HCT116 (cell line): Measurements from ENCODE around the gene GPC5. TPM values are rescaled to one million over a fixed set of nuclear protein-coding genes. Genes with fewer than 3 reads are reported as not detected.

Experiments used
- ATAC-seq: fragments of 200-7000 bp; cut with Tn5 transposase; 2 replicates; pipeline ENCODE4 v1.9.1; 2020; ENCODE audit warnings: mild to moderate bottlenecking, moderate library complexity
- BruUV-seq: library from RNA; stranded (reverse); fragments of 400-500 nt; replicated peaks from 2 replicates; lab custom pipeline; 2021; lab: Mats Ljungman, UMichigan
- CTCF ChIA-PET: fragments of 300-600 bp; sonication (Branson Sonifier 250); formaldehyde crosslinking; loops from one replicate; lab custom pipeline; 2021; ENCODE audit warnings: antibody characterized with exemption; lab: Charles Lee
- POLR2A ChIA-PET: fragments of 300-600, 350-600 bp; sonication (Branson Sonifier 250); formaldehyde crosslinking; loops from one replicate; lab custom pipeline; 2021; ENCODE audit warnings: antibody characterized with exemption; lab: Charles Lee
- RAD21 ChIA-PET, 2 experiments: fragments of 300-600 bp; sonication (Branson Sonifier 250); formaldehyde crosslinking; loops; one replicate each; lab custom pipeline; 2023; ENCODE audit warnings: low total read pairs in 2 of 2; ENCODE audit not compliant: uncharacterized antibody in 2 of 2, unreplicated experiment in 2 of 2, low non-redundant PET in 1 of 2; lab: Charles Lee
- DNase-seq: peaks from one replicate; pipeline ENCODE4 v3.0.0-alpha.2; 2010; ENCODE audit warnings: low read depth, low spot score
- H2AFZ ChIP-seq: fragments of 200-600 bp; shearing (Covaris generic), sonication (generic); 2 replicates; pipeline ENCODE4 v1.6.1; 2017; ENCODE audit warnings: low read depth, mixed run types, mixed read lengths, antibody characterized with exemption, low read length; ENCODE audit not compliant: poor library complexity, severe bottlenecking
- H3K27ac ChIP-seq: 2 replicates; pipeline ENCODE4 v1.5.1; 2012; ENCODE audit warnings: low read depth, low read length
- H3K27me3 ChIP-seq: fragments of 200-600 bp; sonication (generic); 2 replicates; pipeline ENCODE4 v1.6.1; 2016; ENCODE audit warnings: mixed run types, low read length, mixed read lengths; ENCODE audit not compliant: insufficient read depth
- H3K36me3 ChIP-seq, 2 experiments: fragments of 200-500 bp in 1 of 2; fragments of 200-600 bp in 1 of 2; sonication (Bioruptor generic) in 1 of 2; sonication (generic) in 1 of 2; 2 replicates each; pipeline versions ENCODE4 v1.5.1 to v1.6.1; 2014 to 2016; ENCODE audit warnings: low read length in 2 of 2, inconsistent platforms in 1 of 2, mixed read lengths in 1 of 2, mixed run types in 1 of 2; ENCODE audit not compliant: insufficient read depth in 2 of 2, control insufficient read depth in 1 of 2
- H3K4me1 ChIP-seq, 2 experiments: fragments of 200-600 bp in 1 of 2; sonication (generic) in 1 of 2; 2 replicates each; pipeline versions ENCODE4 v1.5.1 to v1.6.1; 2012 to 2017; ENCODE audit warnings: low read length in 2 of 2, inconsistent platforms in 1 of 2, mild to moderate bottlenecking in 1 of 2, mixed read lengths in 1 of 2, mixed run types in 1 of 2, moderate library complexity in 1 of 2; ENCODE audit not compliant: insufficient read depth in 2 of 2, control insufficient read depth in 1 of 2
- H3K4me2 ChIP-seq: fragments of 200-600 bp; sonication (generic); 2 replicates; pipeline ENCODE4 v1.6.1; 2017; ENCODE audit warnings: mixed run types, low read length, mixed read lengths
- H3K4me3 ChIP-seq, 2 experiments: fragments of 200-600 bp in 1 of 2; sonication (generic) in 1 of 2; replicated peaks in 1 of 2; 2 replicates each; pipeline ENCODE4 v1.5.1; 2011 to 2016; ENCODE audit warnings: low read length in 2 of 2, control low read depth in 1 of 2, low read depth in 1 of 2, mild to moderate bottlenecking in 1 of 2, mixed read lengths in 1 of 2, mixed run types in 1 of 2
- H3K79me2 ChIP-seq: fragments of 200-600 bp; sonication (generic); 2 replicates; pipeline ENCODE4 v1.6.1; 2017; ENCODE audit warnings: mild to moderate bottlenecking, mixed run types, low read length, moderate library complexity, mixed read lengths; ENCODE audit not compliant: insufficient read depth
- H3K9ac ChIP-seq: fragments of 200-600 bp; sonication (generic); 2 replicates; pipeline ENCODE4 v1.6.1; 2016; ENCODE audit warnings: low read length, mixed read lengths
- H3K9me2 ChIP-seq: fragments of 200-600 bp; sonication (generic), shearing (Covaris generic); 2 replicates; pipeline ENCODE4 v1.6.1; 2017; ENCODE audit warnings: mixed run types, mild to moderate bottlenecking, moderate library complexity; ENCODE audit not compliant: insufficient read depth
- H3K9me3 ChIP-seq, 2 experiments: fragments of 200-500 bp in 1 of 2; fragments of 200-600 bp in 1 of 2; sonication (Bioruptor generic) in 1 of 2; sonication (generic) in 1 of 2; 2 replicates each; pipeline ENCODE4 v1.6.1; 2014 to 2017; ENCODE audit warnings: low read length in 2 of 2, mixed read lengths in 2 of 2, inconsistent platforms in 1 of 2, low read depth in 1 of 2, mild to moderate bottlenecking in 1 of 2, mixed run types in 1 of 2, moderate library complexity in 1 of 2; ENCODE audit not compliant: control insufficient read depth in 1 of 2, insufficient read depth in 1 of 2
- H4K20me1 ChIP-seq: fragments of 200-600 bp; sonication (generic), shearing (Covaris generic); 2 replicates; pipeline ENCODE4 v1.6.1; 2017; ENCODE audit warnings: mixed run types, mild to moderate bottlenecking, moderate library complexity; ENCODE audit not compliant: insufficient read depth
- CBX3 ChIP-seq: IDR thresholded peaks from 2 replicates; pipeline ENCODE4 v1.6.1; 2012; ENCODE audit warnings: low read depth
- CEBPB ChIP-seq: IDR thresholded peaks from 2 replicates; pipeline ENCODE4 v1.6.1; 2012; ENCODE audit warnings: low read depth
- EGR1 ChIP-seq: IDR thresholded peaks from 2 replicates; pipeline ENCODE4 v1.6.1; 2012; ENCODE audit warnings: low read depth
- EZH2 ChIP-seq: fragments of 200-600 bp; sonication (generic); IDR thresholded peaks from 2 replicates; pipeline ENCODE4 v1.6.1; 2017; ENCODE audit warnings: antibody characterized with exemption, mixed run types
- EZH2phosphoT487 ChIP-seq: fragments of 200-600 bp; IDR thresholded peaks from 2 replicates; pipeline ENCODE4 v1.6.1; 2018; ENCODE audit warnings: antibody characterized with exemption, borderline replicate concordance
- FOSL1 ChIP-seq: IDR thresholded peaks from 2 replicates; pipeline ENCODE4 v1.6.1; 2012; ENCODE audit warnings: low read depth
- POLR2A ChIP-seq: IDR thresholded peaks from 2 replicates; pipeline ENCODE4 v1.7.0; 2011; ENCODE audit warnings: borderline replicate concordance; ENCODE audit not compliant: insufficient read depth, insufficient read length; ENCODE audit errors: extremely low read depth
- POLR2AphosphoS5 ChIP-seq: IDR thresholded peaks from 2 replicates; pipeline ENCODE4 v1.6.1; 2011; ENCODE audit warnings: mild to moderate bottlenecking, low read depth, low read length, moderate library complexity
- RAD21 ChIP-seq: IDR thresholded peaks from 2 replicates; pipeline ENCODE4 v1.6.1; 2012; ENCODE audit warnings: low read depth, mild to moderate bottlenecking
- SIN3A ChIP-seq: IDR thresholded peaks from 2 replicates; pipeline ENCODE4 v1.6.1; 2012; ENCODE audit warnings: low read depth
- SP1 ChIP-seq: IDR thresholded peaks from 2 replicates; pipeline ENCODE4 v1.6.1; 2012; ENCODE audit warnings: low read depth
- SRF ChIP-seq: IDR thresholded peaks from 2 replicates; pipeline ENCODE4 v1.6.1; 2012; ENCODE audit warnings: low read depth
- TCF7L2 ChIP-seq: IDR thresholded peaks from 2 replicates; pipeline ENCODE4 v1.7.0; 2011; ENCODE audit warnings: borderline replicate concordance, inconsistent platforms; ENCODE audit not compliant: insufficient read depth, insufficient read length; ENCODE audit errors: extremely low read depth
- ZNF274 ChIP-seq: fragments of 200-500 bp; sonication (Bioruptor generic); IDR thresholded peaks from 2 replicates; pipeline ENCODE4 v1.6.1; 2014; ENCODE audit warnings: mild to moderate bottlenecking, low read depth, low read length, inconsistent platforms
- intact Hi-C: fragments of 100-400 bp; cut with micrococcal nuclease; formaldehyde crosslinking; loops from 2 replicates; pipeline ENCODE4 v1.10.0; 2022
- total RNA-seq: library from RNA; stranded (reverse); gene quantifications from one replicate; pipeline ENCODE4 v1.2.1, GENCODE V29; 2021; ENCODE audit not compliant: unreplicated experiment
- TF ChIP-seq, protein P1 (sequence below): IDR thresholded peaks from 2 replicates; pipeline ENCODE4 v1.6.1; 2012
- TF ChIP-seq, protein P2 (sequence below), 3 experiments: fragments of 200-600 bp in 1 of 3; sonication (generic) in 1 of 3; IDR thresholded peaks in 2 of 3; conservative IDR thresholded peaks in 1 of 3; 2 replicates each; pipeline ENCODE4 v1.5.1; 2012 to 2017; ENCODE audit warnings: low read depth in 2 of 3, low read length in 2 of 3, antibody characterized with exemption in 1 of 3, borderline replicate concordance in 1 of 3, control low read depth in 1 of 3, mild to moderate bottlenecking in 1 of 3, mixed read lengths in 1 of 3, mixed run types in 1 of 3, moderate library complexity in 1 of 3; ENCODE audit not compliant: insufficient read depth in 1 of 3
- TF ChIP-seq, protein P3 (sequence below): IDR thresholded peaks from 2 replicates; pipeline ENCODE4 v1.6.1; 2011; ENCODE audit warnings: mild to moderate bottlenecking, low read length, moderate library complexity; ENCODE audit not compliant: insufficient replicate concordance; ENCODE audit errors: extremely low read depth

The GPC5 gene
- total RNA-seq, 1 experiment from 2014 or later: not detected

DNA sequence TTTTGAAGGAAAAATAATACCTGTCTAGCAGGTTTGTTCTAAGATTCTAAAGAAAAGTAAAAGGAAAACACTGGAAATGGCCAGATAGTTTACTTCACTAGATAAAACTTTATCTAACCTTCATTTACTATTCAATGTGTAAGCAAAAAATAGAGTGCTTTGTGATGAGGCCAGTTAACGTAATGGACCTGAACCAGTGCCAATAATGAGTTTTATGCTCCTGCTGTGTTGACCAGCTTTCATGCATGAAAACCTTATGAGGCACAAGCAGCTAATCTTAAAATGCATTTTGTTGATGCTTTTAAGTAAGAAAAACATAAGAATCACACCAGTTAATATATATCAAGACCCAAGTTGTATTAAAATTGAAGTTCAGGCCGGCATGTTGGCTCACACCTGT is 1211.0 kb downstream of the GPC5 start:
- Histone ChIP-seq H4K20me1 (no peaks in the 10 kb centered on the region), H3K9me3 (peaks cover 0 to 15% of the 10 kb centered on the region in 2 experiments; a peak in 2 of 4 replicates), H2AFZ (no peak overlapping the region), H3K27me3 (no peaks in the 10 kb centered on the region), H3K9me2 (no peaks in the 10 kb centered on the region), H3K4me1 (no peaks in the 10 kb centered on the region), H3K27ac (no peak overlapping the region), H3K4me3 (no peak overlapping the region), H3K4me2 (no peak overlapping the region), H3K79me2 (no peaks in the 10 kb centered on the region), H3K36me3 (no peaks in the 10 kb centered on the region), H3K9ac (no peak overlapping the region)
- intact Hi-C loops: no loop called here
- no TSS peak for BruUV-seq
- TF ChIP-seq SRF (no peak), EZH2phosphoT487 (no peak), RAD21 (no peak), SP1 (no peak), CBX3 (no peak), EZH2 (no peak), POLR2AphosphoS5 (no peak), ZNF274 (no peak), EGR1 (no peak), CEBPB (no peak), FOSL1 (no peak), SIN3A (no peak), TCF7L2 (no peak), POLR2A (no peak)
- TF ChIP-seq, protein P1, sequence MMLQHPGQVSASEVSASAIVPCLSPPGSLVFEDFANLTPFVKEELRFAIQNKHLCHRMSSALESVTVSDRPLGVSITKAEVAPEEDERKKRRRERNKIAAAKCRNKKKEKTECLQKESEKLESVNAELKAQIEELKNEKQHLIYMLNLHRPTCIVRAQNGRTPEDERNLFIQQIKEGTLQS: no peak
- TF ChIP-seq, protein P2, sequence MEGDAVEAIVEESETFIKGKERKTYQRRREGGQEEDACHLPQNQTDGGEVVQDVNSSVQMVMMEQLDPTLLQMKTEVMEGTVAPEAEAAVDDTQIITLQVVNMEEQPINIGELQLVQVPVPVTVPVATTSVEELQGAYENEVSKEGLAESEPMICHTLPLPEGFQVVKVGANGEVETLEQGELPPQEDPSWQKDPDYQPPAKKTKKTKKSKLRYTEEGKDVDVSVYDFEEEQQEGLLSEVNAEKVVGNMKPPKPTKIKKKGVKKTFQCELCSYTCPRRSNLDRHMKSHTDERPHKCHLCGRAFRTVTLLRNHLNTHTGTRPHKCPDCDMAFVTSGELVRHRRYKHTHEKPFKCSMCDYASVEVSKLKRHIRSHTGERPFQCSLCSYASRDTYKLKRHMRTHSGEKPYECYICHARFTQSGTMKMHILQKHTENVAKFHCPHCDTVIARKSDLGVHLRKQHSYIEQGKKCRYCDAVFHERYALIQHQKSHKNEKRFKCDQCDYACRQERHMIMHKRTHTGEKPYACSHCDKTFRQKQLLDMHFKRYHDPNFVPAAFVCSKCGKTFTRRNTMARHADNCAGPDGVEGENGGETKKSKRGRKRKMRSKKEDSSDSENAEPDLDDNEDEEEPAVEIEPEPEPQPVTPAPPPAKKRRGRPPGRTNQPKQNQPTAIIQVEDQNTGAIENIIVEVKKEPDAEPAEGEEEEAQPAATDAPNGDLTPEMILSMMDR (IDR thresholded peaks at IDR 0.05 in 2 of 3, conservative IDR thresholded peaks at IDR 0.05 in 1 of 3; ENCODE audit: borderline replicate concordance in 1 of 3, insufficient read depth in 1 of 3, low read depth in 2 of 3, low read length in 2 of 3): no peak
- TF ChIP-seq, protein P3, sequence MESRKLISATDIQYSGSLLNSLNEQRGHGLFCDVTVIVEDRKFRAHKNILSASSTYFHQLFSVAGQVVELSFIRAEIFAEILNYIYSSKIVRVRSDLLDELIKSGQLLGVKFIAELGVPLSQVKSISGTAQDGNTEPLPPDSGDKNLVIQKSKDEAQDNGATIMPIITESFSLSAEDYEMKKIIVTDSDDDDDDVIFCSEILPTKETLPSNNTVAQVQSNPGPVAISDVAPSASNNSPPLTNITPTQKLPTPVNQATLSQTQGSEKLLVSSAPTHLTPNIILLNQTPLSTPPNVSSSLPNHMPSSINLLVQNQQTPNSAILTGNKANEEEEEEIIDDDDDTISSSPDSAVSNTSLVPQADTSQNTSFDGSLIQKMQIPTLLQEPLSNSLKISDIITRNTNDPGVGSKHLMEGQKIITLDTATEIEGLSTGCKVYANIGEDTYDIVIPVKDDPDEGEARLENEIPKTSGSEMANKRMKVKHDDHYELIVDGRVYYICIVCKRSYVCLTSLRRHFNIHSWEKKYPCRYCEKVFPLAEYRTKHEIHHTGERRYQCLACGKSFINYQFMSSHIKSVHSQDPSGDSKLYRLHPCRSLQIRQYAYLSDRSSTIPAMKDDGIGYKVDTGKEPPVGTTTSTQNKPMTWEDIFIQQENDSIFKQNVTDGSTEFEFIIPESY: no peak
- DNase-seq (no peak), ATAC-seq (no peak)
- ChIA-PET CTCF (no interaction called here), RAD21 (no interaction called here), POLR2A (no interaction called here)
